NOMO-1 treated with dmso at 0.1 percent for 144 hours (cell line): ENCODE results near the gene COPS9.

Source experiments
- DNase-seq: peaks from one replicate; lab custom pipeline; 2025; ENCODE audit not compliant: unreplicated experiment; lab: John Stamatoyannopoulos, UW

Gene COPS9

DNA sequence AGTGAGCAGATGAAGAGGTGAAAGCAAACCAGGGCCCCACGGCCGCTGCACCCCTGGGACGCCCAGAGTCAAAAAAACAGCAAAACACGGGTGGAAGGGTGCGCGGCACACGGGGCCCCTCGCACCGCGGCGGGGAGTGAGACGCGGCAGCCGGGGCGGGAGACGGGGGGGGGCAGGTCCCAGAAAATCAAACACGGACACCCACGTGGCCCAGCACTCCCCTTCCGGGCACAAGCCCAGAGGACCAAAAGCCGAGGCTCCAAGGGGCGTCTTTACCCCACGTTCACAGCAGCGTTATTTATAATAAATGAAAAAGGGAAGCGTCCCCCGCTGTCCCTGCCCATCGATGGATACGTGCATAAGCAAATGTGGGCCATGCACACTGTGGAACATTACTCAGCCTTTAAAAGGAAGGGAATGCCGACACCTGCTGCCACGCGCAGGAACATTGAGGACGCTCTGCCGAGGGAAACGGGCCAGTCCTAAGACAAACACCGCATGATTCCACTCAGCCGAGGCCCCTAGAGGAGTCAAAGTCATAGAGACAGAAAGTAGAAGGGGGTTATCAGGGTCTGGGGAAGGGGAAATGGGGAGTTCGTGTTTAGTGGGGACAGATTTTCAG lies 677 bp upstream of the COPS9 start:
- no peak for DNase-seq

DNA sequence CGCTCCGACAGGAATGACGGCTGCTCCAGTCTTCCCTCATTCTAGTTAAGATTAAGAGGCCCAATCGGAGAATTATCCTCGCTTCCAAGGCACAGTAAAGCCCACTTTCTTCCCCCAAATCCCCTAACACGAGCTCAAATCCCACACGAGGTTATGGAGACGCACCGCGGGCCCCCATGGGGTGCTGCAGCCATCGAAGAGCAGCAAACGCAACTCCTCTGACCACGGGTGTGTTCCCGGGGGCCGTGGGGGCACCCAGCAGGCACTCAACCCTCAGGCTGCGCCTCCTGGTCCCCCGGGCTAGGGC lies 446 bp downstream of the COPS9 start:
- no peak for DNase-seq

DNA sequence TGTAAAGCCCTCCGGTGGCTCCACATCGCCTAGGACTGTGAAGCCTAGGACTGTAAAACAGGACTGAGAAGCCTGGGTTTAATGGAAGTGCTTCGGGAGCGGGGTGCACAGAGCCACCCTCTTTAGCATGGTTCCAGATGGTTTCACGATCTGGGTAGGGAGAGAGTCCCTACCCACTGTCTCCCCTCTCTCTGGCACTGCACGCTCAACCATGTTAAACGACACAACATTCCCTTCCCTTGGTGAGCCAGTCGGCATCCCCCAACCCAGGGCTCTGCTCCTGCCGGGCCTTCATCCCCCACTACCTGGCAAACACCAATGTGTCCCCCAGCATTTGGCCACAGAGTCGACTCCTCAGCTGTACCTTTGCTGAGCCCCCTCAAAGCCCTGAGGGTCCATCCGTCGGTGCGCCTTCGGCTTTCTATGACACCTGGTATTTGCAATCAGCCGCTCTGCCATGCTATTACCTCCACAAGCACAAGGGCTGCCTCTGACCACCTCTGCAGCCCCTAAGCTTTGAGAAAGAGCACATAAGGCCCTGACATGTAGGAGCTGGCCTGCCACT lies 1.1 kb downstream of the COPS9 start:
- no peak for DNase-seq

DNA sequence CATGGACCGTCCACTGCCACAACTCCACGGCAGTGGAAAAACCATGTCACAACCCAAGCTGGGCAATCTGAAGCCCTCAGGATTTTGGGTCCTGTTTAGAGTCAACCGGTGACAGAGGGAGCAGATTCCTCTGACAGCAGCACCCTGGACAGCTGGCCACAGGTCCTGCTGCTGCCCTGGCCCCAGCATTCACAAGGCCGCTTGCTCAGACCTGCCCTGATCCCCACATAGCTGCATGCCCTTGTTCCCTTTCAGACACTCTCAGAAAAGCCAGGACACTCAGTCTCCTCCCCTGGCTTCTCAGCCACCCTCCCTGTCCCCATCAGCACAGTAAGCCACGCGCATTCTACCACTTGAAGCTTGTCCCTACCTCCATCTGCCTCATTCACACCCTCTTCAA lies 1.6 kb downstream of the COPS9 start:
- no peak for DNase-seq

DNA sequence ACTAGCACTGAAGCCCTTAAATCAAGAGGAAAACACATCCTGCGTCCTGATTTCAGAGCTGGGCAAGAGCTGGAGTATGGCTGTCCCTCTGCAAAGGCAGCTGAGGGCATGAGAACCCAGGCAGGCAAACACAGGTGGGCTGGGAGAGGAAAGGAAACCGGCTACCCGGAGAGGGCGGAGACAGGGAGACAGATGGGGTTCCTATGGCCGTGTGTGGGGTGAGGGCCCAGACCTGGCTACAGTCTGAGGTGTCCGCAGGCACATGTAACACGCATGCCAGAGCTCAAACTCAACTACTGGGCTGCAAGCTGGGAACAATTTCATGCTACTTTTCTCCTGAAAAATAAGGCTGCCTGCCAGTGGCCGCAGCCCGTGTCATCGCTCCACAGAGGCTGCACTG lies 2.7 kb downstream of the COPS9 start:
- DNase-seq: no peak

DNA sequence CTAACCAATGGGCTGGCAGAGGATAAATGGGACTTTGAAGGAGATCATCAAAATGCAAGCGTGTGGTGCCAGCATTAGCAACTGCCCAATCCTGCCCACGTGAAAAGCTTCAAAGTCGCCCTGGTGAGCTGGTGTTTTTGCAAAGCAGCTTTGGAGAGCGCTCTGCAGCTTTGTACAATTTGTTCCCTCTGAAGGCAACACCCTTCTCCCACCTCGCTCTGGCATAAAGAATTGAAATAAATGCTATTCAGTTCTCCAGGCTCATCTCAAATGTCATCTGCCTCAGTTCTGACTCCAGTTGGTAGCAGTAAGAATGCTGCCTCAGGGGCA lies 3.5 kb downstream of the COPS9 start:
- no peak for DNase-seq

DNA sequence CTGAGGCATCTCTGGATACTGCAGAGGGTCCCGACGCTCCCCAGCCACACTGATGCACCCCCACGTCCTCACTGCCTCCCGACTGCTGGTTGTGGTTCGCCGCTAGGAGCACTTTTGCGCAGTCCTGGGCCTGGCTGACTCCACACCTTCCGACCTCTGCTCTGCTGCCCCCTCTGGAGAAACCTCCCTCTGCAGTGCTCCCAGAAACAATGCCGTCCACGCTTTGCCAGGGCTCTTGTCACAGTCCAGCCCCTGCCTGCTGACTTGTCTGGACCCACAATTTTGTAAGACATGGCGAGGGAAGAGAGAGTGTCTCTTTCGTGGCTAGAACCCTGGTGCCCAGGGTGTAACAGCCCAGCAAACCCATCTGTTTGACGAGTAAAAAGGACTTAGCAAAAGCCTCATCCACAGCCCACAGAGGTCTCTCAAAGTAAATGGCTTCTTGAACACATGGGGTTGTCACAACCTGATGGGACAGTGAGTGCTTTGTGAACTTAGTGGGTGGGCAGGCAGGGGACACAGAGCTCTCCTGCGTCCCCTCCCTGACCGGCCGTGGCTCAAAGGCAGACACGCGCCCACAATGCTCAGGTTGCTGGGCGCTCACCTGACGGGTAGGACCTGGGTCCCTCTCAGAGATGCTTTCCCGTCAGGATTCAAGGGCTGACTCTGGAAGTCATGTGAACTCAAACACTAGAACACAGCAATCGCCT lies 4.0 kb downstream of the COPS9 start:
- DNase-seq: no peak

DNA sequence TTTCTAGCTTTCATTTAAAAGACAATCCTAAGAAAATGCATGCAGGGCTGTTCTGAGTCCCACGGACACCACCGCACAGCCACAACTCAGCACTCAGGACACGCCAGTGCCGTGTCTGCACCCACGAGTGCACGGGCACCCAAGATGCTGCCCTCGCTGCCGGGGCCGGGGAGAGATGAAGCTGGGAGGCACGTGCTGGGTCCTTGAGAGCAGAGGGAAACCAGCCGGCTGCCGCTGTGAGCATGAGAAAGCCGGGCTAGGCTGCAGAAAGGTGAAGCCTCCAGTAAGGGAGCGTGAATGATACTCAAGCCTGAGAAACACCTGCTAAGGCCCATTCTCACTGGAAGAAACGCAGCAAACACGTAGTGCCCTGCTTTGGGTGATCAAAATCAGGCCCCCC lies 4.8 kb downstream of the COPS9 start:
- DNase-seq: no peak

DNA sequence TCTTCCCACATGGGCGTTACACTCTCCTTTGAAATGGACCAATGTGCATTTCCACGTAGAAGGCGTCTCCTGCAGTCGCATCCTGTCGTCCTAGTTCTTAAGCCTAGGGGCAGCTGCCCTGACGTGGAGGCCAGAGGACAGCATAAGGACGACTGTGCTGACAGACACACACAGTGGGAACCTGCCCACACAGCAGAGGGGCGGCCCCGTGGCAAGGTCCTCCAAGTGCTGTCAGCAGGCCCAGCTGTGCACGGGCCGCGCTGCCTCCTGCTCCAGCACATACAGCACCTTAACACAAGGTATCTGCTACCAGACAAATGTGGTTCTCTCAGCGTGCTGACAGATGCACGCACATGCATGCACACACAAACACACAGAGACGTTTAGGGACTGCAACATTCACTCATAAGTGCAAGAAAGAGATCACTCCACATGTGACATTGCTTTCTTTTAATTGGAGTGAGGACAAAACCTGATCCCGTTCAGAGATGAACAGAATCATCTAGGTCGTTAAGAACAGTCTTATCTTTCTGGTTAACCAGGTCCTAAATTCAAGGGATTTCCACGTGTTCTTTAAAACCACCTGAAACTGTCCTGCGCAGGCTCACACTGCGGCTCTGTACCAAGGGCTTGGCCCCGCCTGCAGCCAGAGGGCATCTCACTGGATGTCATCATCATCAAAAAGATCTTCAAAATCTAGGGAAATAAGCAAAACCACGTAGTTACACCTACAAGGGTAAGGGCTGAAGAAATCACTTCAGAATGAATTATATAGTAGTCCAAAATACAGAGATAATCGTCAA lies 5.5 kb downstream of the COPS9 start:
- DNase-seq: no peak

DNA sequence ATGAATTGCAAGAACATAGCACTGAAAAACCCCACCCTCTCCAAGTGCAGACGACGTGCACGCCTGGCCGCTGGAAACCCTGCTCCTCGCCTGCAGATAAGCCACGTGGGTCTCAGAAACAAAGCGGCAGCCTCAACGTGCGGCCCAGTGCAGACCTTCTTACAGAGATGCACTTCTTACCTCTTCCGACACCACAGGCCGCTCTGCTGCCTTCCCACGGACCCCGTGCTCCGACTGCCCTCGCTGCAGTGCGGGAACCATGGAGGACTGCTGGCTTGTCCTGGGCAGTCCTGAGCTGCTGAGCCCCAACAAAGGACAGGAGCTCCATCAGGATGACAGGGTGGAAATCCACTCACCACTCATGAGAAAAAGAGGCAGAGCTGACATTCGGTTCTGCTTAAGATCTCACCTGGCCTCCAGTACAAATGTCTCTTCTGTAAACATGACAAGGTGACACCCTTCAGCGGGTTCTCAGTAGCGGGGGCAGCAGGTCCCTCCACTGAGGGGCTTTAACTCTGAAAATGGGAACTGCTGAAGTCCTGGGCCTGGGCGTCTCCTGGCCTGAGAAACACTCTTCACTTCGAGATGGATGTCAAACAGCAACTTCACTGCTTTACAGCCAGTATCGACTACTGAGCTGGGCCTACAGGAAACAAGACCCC lies 6.2 kb downstream of the COPS9 start:
- no peak for DNase-seq

DNA sequence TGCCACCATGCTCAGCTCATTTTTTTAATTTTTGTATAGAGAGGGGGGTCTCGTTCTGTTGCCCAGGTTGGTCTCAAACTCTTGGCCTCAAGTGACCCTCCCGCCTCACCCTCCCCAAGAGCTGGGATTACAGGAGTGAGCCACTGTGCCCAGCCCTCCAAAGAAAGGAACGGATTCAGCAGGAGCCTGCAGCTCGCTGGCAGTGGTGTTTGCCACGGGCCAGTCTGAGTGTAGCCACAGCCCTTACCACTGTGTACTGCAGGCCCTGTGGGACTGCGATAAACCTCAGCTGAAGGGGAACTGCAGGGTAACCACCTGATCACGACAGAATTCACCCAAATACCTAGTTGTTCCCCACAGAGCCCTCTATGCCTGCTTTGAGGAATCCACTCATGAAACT lies 6.8 kb downstream of the COPS9 start:
- DNase-seq: no peak

DNA sequence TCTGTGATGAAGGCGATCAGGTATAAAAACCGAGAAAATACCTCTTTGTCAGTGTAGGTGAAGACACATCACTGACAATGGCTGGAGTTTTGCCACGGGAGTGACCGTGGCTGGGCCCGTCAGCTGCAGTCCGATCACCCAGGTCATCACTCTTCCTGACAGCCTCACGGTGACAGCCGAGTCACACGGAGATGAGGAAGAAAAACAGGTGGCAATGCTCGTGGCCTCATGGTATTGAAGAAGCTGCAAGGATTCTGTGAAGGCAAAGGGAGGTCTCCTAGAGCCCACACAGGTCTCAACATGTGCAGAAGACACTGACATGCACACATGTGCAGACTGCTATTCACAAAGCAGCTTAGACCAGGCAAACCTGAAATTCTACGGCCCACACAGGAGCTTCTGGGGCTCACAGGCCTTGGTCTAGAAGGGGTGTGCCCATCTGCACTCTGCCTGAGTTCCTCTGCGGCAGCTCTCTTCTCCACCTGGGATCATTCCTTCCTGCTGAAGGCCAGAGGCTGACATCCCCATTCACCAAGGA lies 7.4 kb downstream of the COPS9 start:
- no peak for DNase-seq

DNA sequence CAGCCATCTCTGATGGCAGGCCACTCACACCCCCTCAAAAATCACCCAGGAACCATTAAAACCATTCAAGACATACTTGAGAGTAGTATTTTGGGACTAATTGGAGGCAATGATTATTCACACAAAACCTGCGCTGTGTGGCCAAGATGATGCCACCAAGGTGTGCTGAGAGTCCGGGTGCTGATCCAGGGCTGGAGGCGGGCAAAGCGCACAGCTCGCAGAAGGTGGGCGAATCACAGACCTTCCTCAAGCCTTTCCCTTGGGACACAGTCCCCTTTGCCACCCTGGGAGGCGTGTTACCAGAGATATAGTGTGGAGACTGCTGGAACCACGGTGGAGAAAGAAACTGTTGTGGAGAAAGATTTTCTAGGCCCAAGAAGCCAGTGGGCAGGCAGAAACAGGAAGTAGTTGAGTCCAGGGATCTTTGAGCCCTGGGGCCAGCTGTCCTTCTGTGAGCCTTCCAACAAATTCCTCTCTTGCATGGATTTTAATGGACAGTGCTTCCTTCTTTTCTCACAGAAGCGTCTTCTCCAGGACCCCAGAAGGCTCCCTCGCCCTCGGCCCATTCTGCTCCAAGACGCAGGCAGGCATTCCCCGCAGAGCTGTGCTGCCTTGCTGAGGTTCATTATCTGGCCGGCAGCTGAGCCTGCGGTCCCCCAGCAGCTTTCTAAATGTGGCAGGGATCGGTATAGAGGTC lies 8.0 kb downstream of the COPS9 start:
- DNase-seq: no peak

DNA sequence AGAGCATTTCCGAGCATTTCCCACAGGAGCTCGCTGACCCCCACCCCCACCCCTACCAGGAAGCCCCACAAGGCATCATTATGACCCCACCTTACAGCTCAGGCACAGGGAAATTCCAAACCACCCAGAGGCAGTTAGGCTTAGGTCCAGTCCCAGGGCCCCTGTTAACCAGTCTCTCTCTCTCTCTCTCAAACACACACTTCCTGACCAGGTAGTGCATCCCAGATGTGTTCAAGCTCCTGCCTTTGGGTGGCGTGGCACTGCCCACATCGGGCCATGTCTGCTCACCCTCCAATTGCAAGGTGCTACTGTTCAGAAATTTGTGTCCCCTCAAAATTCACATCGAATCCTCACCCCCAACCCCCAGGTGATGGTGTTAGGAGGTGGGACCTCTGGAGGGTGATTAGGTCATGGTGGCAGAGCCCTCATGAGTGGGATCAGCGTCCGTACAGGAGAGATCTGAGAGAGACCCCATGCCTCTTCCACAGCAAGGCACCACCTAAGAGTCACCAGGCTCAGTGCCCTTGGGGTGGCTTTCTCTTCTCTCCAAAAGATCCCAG lies 8.8 kb downstream of the COPS9 start:
- DNase-seq: no peak

DNA sequence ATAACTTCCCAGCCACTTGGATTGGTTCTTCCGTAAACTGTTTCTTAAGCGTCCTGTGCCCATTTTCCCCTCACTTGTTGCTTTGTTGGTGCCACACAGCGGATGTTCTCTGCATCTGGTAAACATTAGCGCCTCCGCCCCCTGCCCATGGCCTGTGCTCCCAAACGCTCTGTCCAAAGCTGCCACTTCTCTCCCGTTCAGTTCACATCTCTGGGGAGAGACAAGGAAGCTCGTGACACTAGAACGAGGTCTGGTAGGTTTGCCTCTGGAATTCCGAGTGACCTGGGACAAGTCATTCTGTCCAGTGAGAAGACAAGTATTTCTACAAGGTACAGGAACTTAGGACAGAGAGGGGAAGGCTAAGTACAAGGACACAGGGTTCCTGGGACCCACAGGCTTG lies 9.4 kb downstream of the COPS9 start:
- DNase-seq: no peak

DNA sequence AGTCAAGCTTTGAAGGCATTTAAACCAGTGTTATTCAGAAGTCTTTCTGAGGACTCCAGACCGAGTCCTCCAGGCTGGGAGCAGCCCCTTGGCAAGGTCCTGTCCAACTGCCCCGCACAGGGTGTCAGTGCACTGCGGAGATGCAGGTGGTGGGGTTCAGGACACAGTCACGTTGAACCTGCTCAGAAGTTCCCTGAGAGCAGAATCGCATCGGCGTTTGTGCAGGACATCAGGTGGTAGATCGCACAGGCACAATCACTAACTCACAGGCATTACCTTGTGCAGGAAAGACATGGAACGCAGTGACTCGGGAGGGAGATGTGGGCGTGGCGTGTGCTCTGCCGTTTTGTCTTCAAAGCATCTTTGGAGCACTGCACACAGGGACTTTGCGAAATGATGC lies 10.4 kb downstream of the COPS9 start:
- no peak for DNase-seq

DNA sequence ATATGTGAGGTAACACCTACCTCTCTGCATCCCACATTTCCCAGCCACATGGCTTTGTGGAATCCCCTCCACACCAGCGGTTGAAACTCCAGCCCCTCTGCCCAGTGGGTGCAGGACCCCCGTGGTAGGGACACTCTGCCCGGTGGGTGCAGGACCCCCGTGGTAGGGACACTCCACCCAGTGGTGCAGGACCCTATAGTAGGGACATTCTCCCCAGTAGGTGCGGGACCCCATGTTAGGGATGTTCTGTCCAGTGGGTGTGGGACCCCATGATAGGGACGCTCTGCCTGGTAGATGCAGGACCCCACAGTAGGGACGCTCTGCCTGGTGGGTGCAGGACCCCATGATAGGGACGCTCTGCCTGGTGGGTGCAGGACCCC lies 11.5 kb downstream of the COPS9 start:
- DNase-seq: no peak

DNA sequence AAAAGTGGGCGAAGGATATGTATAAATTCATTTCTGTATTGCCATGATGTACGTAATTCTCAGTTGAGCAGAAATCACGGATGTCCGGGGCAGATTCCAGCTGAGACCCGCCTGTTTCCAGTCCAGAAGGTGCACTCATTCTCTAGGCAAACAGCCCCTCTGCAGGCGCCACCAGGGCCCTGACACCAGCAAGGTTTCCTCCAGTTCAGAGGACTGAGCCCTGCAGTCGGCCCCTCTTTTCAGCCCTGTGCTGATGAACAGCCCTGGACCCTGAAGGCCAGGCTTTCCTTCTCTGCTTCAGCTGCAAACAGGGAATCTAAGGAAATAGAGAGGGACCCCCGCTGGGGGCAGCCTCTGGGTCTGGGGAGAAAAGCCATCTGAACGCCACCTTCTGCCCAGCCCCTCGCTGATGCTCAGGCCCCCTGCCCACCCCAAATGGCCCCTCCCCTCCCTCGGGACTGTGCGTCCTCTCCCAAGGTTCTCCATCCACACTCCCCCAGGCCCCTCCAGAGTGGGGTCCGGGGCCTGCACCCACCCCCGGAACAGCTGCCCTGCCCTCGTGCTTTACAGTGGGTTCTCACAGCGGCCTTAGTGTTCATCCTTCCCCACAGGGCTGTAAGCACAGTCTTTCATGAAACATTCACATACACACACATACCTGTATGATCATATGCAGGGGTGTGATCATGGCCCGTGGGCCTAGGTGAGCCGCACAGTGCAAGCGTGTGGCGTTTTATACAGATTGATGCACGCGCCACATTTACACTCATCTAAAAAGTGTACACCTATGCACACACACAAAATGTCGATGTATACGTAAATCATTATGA lies 12.1 kb downstream of the COPS9 start:
- no peak for DNase-seq

DNA sequence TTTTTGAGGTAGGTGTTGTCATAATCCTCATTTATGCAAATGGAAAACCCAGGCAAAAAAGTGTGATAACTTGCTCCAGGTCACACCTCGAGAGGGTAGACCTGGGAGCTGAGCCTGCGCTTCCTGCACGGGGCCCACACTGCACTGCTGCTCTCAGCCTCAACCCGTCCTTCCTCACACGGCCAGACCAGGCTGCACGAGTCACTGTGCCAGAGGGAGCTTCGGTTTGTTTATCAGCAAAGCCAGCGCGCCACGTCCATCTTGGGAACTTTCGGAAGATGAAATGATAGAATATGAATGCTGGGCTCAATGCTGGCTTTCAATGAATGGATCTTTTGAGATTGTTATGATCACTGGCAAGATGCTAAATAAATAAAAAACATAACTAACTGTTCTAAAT lies 14.4 kb downstream of the COPS9 start:
- DNase-seq: no peak

DNA sequence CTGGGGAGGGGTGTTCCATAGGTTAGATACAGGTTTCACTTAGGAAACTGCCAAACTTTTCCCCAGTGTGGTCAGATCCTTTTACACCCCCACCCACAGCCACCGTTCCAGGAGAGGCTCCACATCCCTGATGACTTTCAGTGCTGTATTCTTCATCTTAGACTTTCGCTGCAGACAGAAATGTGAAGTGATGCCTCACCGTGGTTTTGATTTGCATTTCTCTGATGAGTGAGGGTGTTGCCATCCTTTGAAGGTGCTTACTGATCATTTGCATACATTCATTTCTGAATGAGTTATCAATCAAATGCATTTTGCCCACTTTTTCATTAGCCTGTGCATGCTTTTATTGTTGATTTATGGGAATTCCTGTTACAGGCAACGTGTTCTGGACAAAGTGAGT lies 14.9 kb downstream of the COPS9 start:
- no peak for DNase-seq
